CD4-positive, alpha-beta T cell (primary cell): ENCODE data around the gene KCNH1. TPM values are rescaled to one million over a fixed set of nuclear protein-coding genes. Genes with fewer than 3 reads are reported as not detected.

Source experiments
- ATAC-seq: fragments of 200-7000 bp; cut with Tn5 transposase; one replicate; pipeline ENCODE4 v1.10.0; 2022; ENCODE audit warnings: mild to moderate bottlenecking; ENCODE audit not compliant: poor library complexity
- CTCF ChIA-PET: fragments of 350-600 bp; sonication (Branson Sonifier 250); formaldehyde crosslinking; loops from one replicate; lab custom pipeline; 2021; ENCODE audit warnings: antibody characterized with exemption, inconsistent platforms; lab: Charles Lee
- POLR2A ChIA-PET: fragments of 350-600 bp; sonication (Branson Sonifier 250); formaldehyde crosslinking; loops from one replicate; lab custom pipeline; 2021; ENCODE audit warnings: antibody characterized with exemption, inconsistent platforms; lab: Charles Lee
- DNase-seq, 14 experiments: peaks; one replicate each; pipeline ENCODE4 v3.0.0-alpha.2; 2013 to 2020; ENCODE audit warnings: mixed read lengths in 2 of 14
- H3K27ac ChIP-seq, 2 donors: one replicate each; pipeline versions ENCODE4 v1.5.1 to v1.7.0; 2013; ENCODE audit warnings: low read length in 2 of 2, low read depth in 1 of 2, mild to moderate bottlenecking in 1 of 2
- H3K27me3 ChIP-seq, 2 experiments: 1 replicate in 1 of 2; 2 replicates in 1 of 2; pipeline versions ENCODE4 v1.6.1 to v1.7.0; 2013; ENCODE audit warnings: low read length in 2 of 2, control low read depth in 1 of 2, mild to moderate bottlenecking in 1 of 2, moderate library complexity in 1 of 2; ENCODE audit not compliant: insufficient read depth in 2 of 2, control insufficient read depth in 1 of 2
- H3K36me3 ChIP-seq: one replicate; pipeline ENCODE4 v1.6.1; 2013; ENCODE audit warnings: low read length, control low read depth; ENCODE audit not compliant: insufficient read depth
- H3K4me1 ChIP-seq: one replicate; pipeline ENCODE4 v1.6.1; 2013; ENCODE audit warnings: low read length, control low read depth; ENCODE audit not compliant: insufficient read depth
- H3K4me3 ChIP-seq: one replicate; pipeline ENCODE4 v1.5.1; 2013; ENCODE audit warnings: mild to moderate bottlenecking, low read length, moderate library complexity
- H3K9me3 ChIP-seq, 2 experiments: 1 replicate in 1 of 2; 2 replicates in 1 of 2; pipeline versions ENCODE4 v1.6.1 to v1.7.0; 2013; ENCODE audit warnings: low read length in 2 of 2, mild to moderate bottlenecking in 2 of 2, control low read depth in 1 of 2, moderate library complexity in 1 of 2; ENCODE audit not compliant: control insufficient read depth in 1 of 2, insufficient read depth in 1 of 2
- H3K27ac Mint-ChIP-seq: one replicate; pipeline ENCODE4 v1.8.0; 2020; ENCODE audit warnings: mixed read lengths
- H3K27me3 Mint-ChIP-seq: one replicate; pipeline ENCODE4 v1.8.0; 2021; ENCODE audit warnings: mixed read lengths
- H3K36me3 Mint-ChIP-seq: one replicate; pipeline ENCODE4 v1.8.0; 2021; ENCODE audit warnings: low read depth, mixed read lengths
- H3K4me1 Mint-ChIP-seq: one replicate; pipeline ENCODE4 v1.8.0; 2021; ENCODE audit warnings: low read depth, mixed read lengths
- H3K4me3 Mint-ChIP-seq: one replicate; pipeline ENCODE4 v1.8.0; 2020; ENCODE audit warnings: mild to moderate bottlenecking, mixed read lengths
- H3K9me3 Mint-ChIP-seq: one replicate; pipeline ENCODE4 v1.8.0; 2020; ENCODE audit warnings: mixed read lengths
- CTCF ChIP-seq: fragments of 200-600 bp; IDR thresholded peaks from one replicate; pipeline ENCODE4 v1.8.0; 2022; ENCODE audit warnings: antibody characterized with exemption, mild to moderate bottlenecking
- intact Hi-C, 2 experiments: fragments of 100-400 bp; cut with DNase I in 1 of 2; cut with micrococcal nuclease in 1 of 2; formaldehyde crosslinking; loops; one replicate each; pipeline versions ENCODE4 v1.15.1 to v1.9.0; 2023 to 2025; cut with DNase I, micrococcal nuclease
- total RNA-seq, 174 experiments: library from RNA in 2 of 174; stranded (reverse) in 2 of 174; gene quantifications; one replicate each; pipeline ENCODE4 v1.2.3 and lab custom pipeline; 2021 to 2026

The KCNH1 gene
- total RNA-seq, 2 experiments from 2014 or later, result not detected

DNA sequence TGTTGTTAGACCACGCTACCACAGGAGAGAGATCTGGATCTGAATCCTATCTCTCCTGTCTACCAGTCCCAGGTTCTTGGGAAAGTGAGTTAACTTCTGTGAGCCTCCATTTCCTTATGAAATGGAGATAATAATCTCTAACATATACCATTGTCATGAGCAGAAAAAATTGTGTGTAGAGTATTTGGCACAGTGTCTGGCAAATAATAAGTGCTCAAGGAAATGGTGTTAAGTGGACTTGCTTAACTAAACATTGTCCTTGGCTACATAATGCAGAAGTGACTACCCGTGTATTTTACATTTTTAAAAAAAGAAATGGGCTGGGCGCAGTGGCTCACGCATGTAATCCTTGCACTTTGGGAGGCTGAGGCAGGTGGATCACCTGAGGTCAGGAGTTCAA lies 217.4 kb downstream of the KCNH1 start:
- intact Hi-C loops, result no loop called here
- no peak overlapping the region for H3K4me3 Mint-ChIP-seq
- peaks cover 9% of the 10 kb centered on the region for H3K27me3 Mint-ChIP-seq

GRCh38 chr1:210915890-210916507 lies 217.9 kb downstream of the KCNH1 start:
- Histone ChIP-seq H3K27me3 (no peaks in the 10 kb centered on the region), H3K4me3 (no peak overlapping the region), H3K36me3 (no peaks in the 10 kb centered on the region), H3K4me1 (no peaks in the 10 kb centered on the region), H3K27ac (no peak overlapping the region), H3K9me3 (peaks cover 0 to 3% of the 10 kb centered on the region in 2 experiments)
- Mint-ChIP-seq H3K4me3 (no peak overlapping the region), H3K27me3 (peaks cover 11% of the 10 kb centered on the region), H3K27ac (no peak overlapping the region), H3K4me1 (no peaks in the 10 kb centered on the region), H3K9me3 (no peaks in the 10 kb centered on the region), H3K36me3 (no peaks in the 10 kb centered on the region)
- DNase-seq (no peak), ATAC-seq (no peak)
- ChIA-PET POLR2A (no interaction called here), CTCF (no interaction called here)
- intact Hi-C loops, result no loop called here
- no peak for TF ChIP-seq CTCF

More for the DNA sequence above, 217.4 kb downstream of the KCNH1 start:
- H3K27ac ChIP-seq, result no peak overlapping the region
- H3K27me3 ChIP-seq, result no peaks in the 10 kb centered on the region
- ATAC-seq, result no peak
- POLR2A ChIA-PET, result no interaction called here
- CTCF ChIA-PET, result no interaction called here
- no peak for DNase-seq
- H3K4me1 ChIP-seq, result no peaks in the 10 kb centered on the region
- Mint-ChIP-seq H3K4me1 (no peaks in the 10 kb centered on the region), H3K9me3 (no peaks in the 10 kb centered on the region), H3K36me3 (no peaks in the 10 kb centered on the region), H3K27ac (no peak overlapping the region)
- peaks cover 0 to 3% of the 10 kb centered on the region in 2 experiments for H3K9me3 ChIP-seq
- TF ChIP-seq CTCF, result no peak
- H3K4me3 ChIP-seq, result no peak overlapping the region
- H3K36me3 ChIP-seq, result no peaks in the 10 kb centered on the region

GRCh38 chr1:210912752-210913151 lies 221.2 kb downstream of the KCNH1 start:
- no peak for TF ChIP-seq CTCF
- ATAC-seq (no peak), DNase-seq (no peak)
- no peaks in the 10 kb centered on the region for H3K4me1 Mint-ChIP-seq
- POLR2A ChIA-PET, result no interaction called here
- Histone ChIP-seq H3K4me1 (no peaks in the 10 kb centered on the region), H3K27me3 (peaks cover 0 to 3% of the 10 kb centered on the region in 2 experiments), H3K36me3 (no peaks in the 10 kb centered on the region), H3K9me3 (no peaks in the 10 kb centered on the region), H3K4me3 (no peak overlapping the region), H3K27ac (no peak overlapping the region)
- peaks cover 21% of the 10 kb centered on the region for H3K27me3 Mint-ChIP-seq
- no peaks in the 10 kb centered on the region for H3K36me3 Mint-ChIP-seq
- no peaks in the 10 kb centered on the region for H3K9me3 Mint-ChIP-seq
- H3K27ac Mint-ChIP-seq, result no peak overlapping the region
- H3K4me3 Mint-ChIP-seq, result no peak overlapping the region
- intact Hi-C loops, result no loop called here
- CTCF ChIA-PET, result interaction anchor here (0.6 kb wide), 1 partner anchor 463 kb away, joined by 3 read pairs; no protein-coding TSS in a partner anchor
